GM21390 (cell line): ENCODE data around the gene GPR32.
"Not testable (repeated sequence)": the region's sequence is repeated elsewhere in the genome, so short reads cannot be mapped to it uniquely, and the experiment has no call there.

Source experiments
- ATAC-seq: cut with Tn5 transposase; IDR thresholded peaks from one replicate; pipeline ENCODE4 v1.9.1; 2021; ENCODE audit not compliant: unreplicated experiment

GPR32 gene

GRCh38 chr19:50779504-50780457 lies 9.5 kb downstream of the GPR32 start:
- ATAC-seq: no peak

- ATAC-seq: no peak
Observed at GRCh38 chr19:50780753-50781435, 10.6 kb downstream of the GPR32 start.

- not testable (repeated sequence) for ATAC-seq
Observed at GRCh38 chr19:50783848-50784152, 13.5 kb downstream of the GPR32 start.

GRCh38 chr19:50784710-50785109 lies 14.4 kb downstream of the GPR32 start:
- ATAC-seq: no peak

GRCh38 chr19:50785329-50785728 lies 15.1 kb downstream of the GPR32 start:
- no peak for ATAC-seq

- no peak for ATAC-seq
Observed at GRCh38 chr19:50790396-50790795, 20.1 kb downstream of the GPR32 start, which contains the start of gene ACP4. ACP4 (plus strand) TSS chr19:50790415; CDS start chr19:50790415, 0 bp downstream.

GRCh38 chr19:50790922-50791467 lies 20.7 kb downstream of the GPR32 start:
- ATAC-seq: no peak

- ATAC-seq: no peak
Observed at GRCh38 chr19:50791594-50792271, 21.5 kb downstream of the GPR32 start.

- no peak for ATAC-seq
Observed at GRCh38 chr19:50792272-50793250, 22.3 kb downstream of the GPR32 start.

GRCh38 chr19:50793558-50794065 lies 23.3 kb downstream of the GPR32 start:
- no peak for ATAC-seq

- no peak for ATAC-seq
Observed at GRCh38 chr19:50794074-50794875, 24.0 kb downstream of the GPR32 start.

- ATAC-seq: no peak
Observed at GRCh38 chr19:50794876-50795663, 24.8 kb downstream of the GPR32 start.

- no peak for ATAC-seq
Observed at GRCh38 chr19:50795664-50796073, 25.4 kb downstream of the GPR32 start.

- ATAC-seq: no peak
Observed at GRCh38 chr19:50796128-50796633, 25.9 kb downstream of the GPR32 start.

- no peak for ATAC-seq
Observed at GRCh38 chr19:50796634-50797428, 26.6 kb downstream of the GPR32 start.

GRCh38 chr19:50797429-50797780 lies 27.1 kb downstream of the GPR32 start:
- ATAC-seq: no peak
